ENCODE measurements around the gene SNAPC5. TPM values are rescaled to one million over a fixed set of nuclear protein-coding genes. Genes with fewer than 3 reads are reported as not detected.
A peak's percentile ranks its signal among the peaks of the same experiment; 100 is the strongest.

Gene SNAPC5
- total RNA-seq: 10 to 100 TPM; 32.4 to 33.7 TPM

GRCh38 chr15:66497502-66498455, at the start of gene SNAPC5:
TSS of gene SNAPC5 (minus strand) at chr15:66497762. CDS start at chr15:66497731, 31 bp downstream.
- POLR2A ChIA-PET: interaction anchor here (0.5 to 5.0 kb wide), 15 partner anchors 10 to 1193 kb away, joined by 3 to 50 read pairs (median 5); partner anchors contain the start of genes MAP2K1, RNU5B-1 and TIPIN
- peak; percentile 94 for ATAC-seq (ENCODE audit: low read depth)
- H3K27me3 Mint-ChIP-seq: no peaks in the 10 kb centered on the region
- H3K4me3 Mint-ChIP-seq: peak within 1 kb of the TSS; percentile 95
- H3K9me3 Mint-ChIP-seq: no peaks in the 10 kb centered on the region
- peak within 1 kb of the TSS; percentile 94 for H3K27ac Mint-ChIP-seq
- H3K36me3 Mint-ChIP-seq: peaks cover 40% of the 10 kb centered on the region
- peak; percentile 99 for DNase-seq
- peaks cover 38% of the 10 kb centered on the region for H3K4me1 Mint-ChIP-seq

GRCh38 chr15:66545255-66545654, 47.7 kb upstream of the SNAPC5 start:
- POLR2A ChIA-PET: no interaction called here
- Mint-ChIP-seq H3K4me1 (no peaks in the 10 kb centered on the region), H3K27me3 (no peaks in the 10 kb centered on the region), H3K4me3 (no peak overlapping the region), H3K36me3 (peaks cover 37% of the 10 kb centered on the region), H3K27ac (no peak overlapping the region), H3K9me3 (no peaks in the 10 kb centered on the region)
- ATAC-seq (ENCODE audit: low read depth) (no peak), DNase-seq (no peak)

GRCh38 chr15:66542896-66543295, 45.3 kb upstream of the SNAPC5 start:
- H3K36me3 Mint-ChIP-seq: peaks cover 43% of the 10 kb centered on the region
- ATAC-seq (ENCODE audit: low read depth) (no peak), DNase-seq (no peak)
- no peak overlapping the region for H3K4me3 Mint-ChIP-seq
- no peak overlapping the region for H3K27ac Mint-ChIP-seq
- H3K9me3 Mint-ChIP-seq: no peaks in the 10 kb centered on the region
- peaks cover 1% of the 10 kb centered on the region for H3K4me1 Mint-ChIP-seq
- H3K27me3 Mint-ChIP-seq: no peaks in the 10 kb centered on the region
- POLR2A ChIA-PET: no interaction called here

GRCh38 chr15:66535056-66535455, 37.5 kb upstream of the SNAPC5 start:
- H3K36me3 Mint-ChIP-seq: peaks cover 32% of the 10 kb centered on the region
- no peaks in the 10 kb centered on the region for H3K27me3 Mint-ChIP-seq
- H3K4me1 Mint-ChIP-seq: peaks cover 1% of the 10 kb centered on the region
- H3K27ac Mint-ChIP-seq: no peak overlapping the region
- H3K9me3 Mint-ChIP-seq: no peaks in the 10 kb centered on the region
- DNase-seq (no peak), ATAC-seq (ENCODE audit: low read depth) (no peak)
- POLR2A ChIA-PET: no interaction called here
- no peak overlapping the region for H3K4me3 Mint-ChIP-seq

GRCh38 chr15:66524838-66525237, 27.3 kb upstream of the SNAPC5 start:
- H3K4me3 Mint-ChIP-seq: no peak overlapping the region
- H3K27ac Mint-ChIP-seq: no peak overlapping the region
- DNase-seq (no peak), ATAC-seq (ENCODE audit: low read depth) (no peak)
- POLR2A ChIA-PET: no interaction called here
- no peaks in the 10 kb centered on the region for H3K27me3 Mint-ChIP-seq
- peaks cover 20% of the 10 kb centered on the region for H3K36me3 Mint-ChIP-seq
- H3K9me3 Mint-ChIP-seq: no peaks in the 10 kb centered on the region
- H3K4me1 Mint-ChIP-seq: peaks cover 3% of the 10 kb centered on the region

- no peaks in the 10 kb centered on the region for H3K27me3 Mint-ChIP-seq
- no peak overlapping the region for H3K27ac Mint-ChIP-seq
- POLR2A ChIA-PET: no interaction called here
- ATAC-seq (ENCODE audit: low read depth) (no peak), DNase-seq (no peak)
- no peaks in the 10 kb centered on the region for H3K9me3 Mint-ChIP-seq
- H3K4me1 Mint-ChIP-seq: peaks cover 3% of the 10 kb centered on the region
- H3K4me3 Mint-ChIP-seq: no peak overlapping the region
- H3K36me3 Mint-ChIP-seq: peaks cover 16% of the 10 kb centered on the region
Measured at GRCh38 chr15:66523926-66524325, 26.4 kb upstream of the SNAPC5 start.

- Mint-ChIP-seq H3K27me3 (no peaks in the 10 kb centered on the region), H3K27ac (no peak overlapping the region), H3K9me3 (no peaks in the 10 kb centered on the region), H3K36me3 (peaks cover 22% of the 10 kb centered on the region), H3K4me3 (no peak overlapping the region), H3K4me1 (peaks cover 3% of the 10 kb centered on the region)
- POLR2A ChIA-PET: no interaction called here
- DNase-seq: no peak
- no peak for ATAC-seq (ENCODE audit: low read depth)
Measured at GRCh38 chr15:66515901-66516322, 18.4 kb upstream of the SNAPC5 start.

GRCh38 chr15:66514586-66514985, 17.0 kb upstream of the SNAPC5 start:
- POLR2A ChIA-PET: interaction anchor here (1.0 kb wide), 1 partner anchor 9 kb away, joined by 5 read pairs; the partner anchor contains the start of gene ZWILCH
- no peak overlapping the region for H3K27ac Mint-ChIP-seq
- peaks cover 3% of the 10 kb centered on the region for H3K4me1 Mint-ChIP-seq

GRCh38 chr15:66508293-66508883, 10.8 kb upstream of the SNAPC5 start:
- Mint-ChIP-seq H3K36me3 (peaks cover 26% of the 10 kb centered on the region), H3K27ac (peak overlapping the region; percentile 85), H3K4me1 (peaks cover 31% of the 10 kb centered on the region), H3K27me3 (no peaks in the 10 kb centered on the region), H3K9me3 (no peaks in the 10 kb centered on the region), H3K4me3 (peak overlapping the region; percentile 57)
- no peak for DNase-seq
- POLR2A ChIA-PET: no interaction called here
- peak; percentile 13 for ATAC-seq (ENCODE audit: low read depth)

More at GRCh38 chr15:66514586-66514985, 17.0 kb upstream of the SNAPC5 start:
- Mint-ChIP-seq H3K36me3 (peaks cover 24% of the 10 kb centered on the region), H3K4me3 (no peak overlapping the region), H3K9me3 (no peaks in the 10 kb centered on the region), H3K27me3 (no peaks in the 10 kb centered on the region)
- DNase-seq (no peak), ATAC-seq (ENCODE audit: low read depth) (no peak)

- peaks cover 38% of the 10 kb centered on the region for H3K36me3 Mint-ChIP-seq
- peak overlapping the region; percentile 99 for H3K27ac Mint-ChIP-seq
- DNase-seq (no peak), ATAC-seq (ENCODE audit: low read depth) (no peak)
- POLR2A ChIA-PET: interaction anchor here (1.2 to 1.6 kb wide), 6 partner anchors 9 to 637 kb away, joined by 3 to 12 read pairs (median 5); partner anchors contain the start of genes MAP2K1, RAB11A and TIPIN
- peaks cover 42% of the 10 kb centered on the region for H3K4me1 Mint-ChIP-seq
- no peaks in the 10 kb centered on the region for H3K27me3 Mint-ChIP-seq
- peak overlapping the region; percentile 100 for H3K4me3 Mint-ChIP-seq
- no peaks in the 10 kb centered on the region for H3K9me3 Mint-ChIP-seq
Measured at GRCh38 chr15:66505818-66506217, 8.3 kb upstream of the SNAPC5 start.

GRCh38 chr15:66505430-66505811, 7.9 kb upstream of the SNAPC5 start:
- Mint-ChIP-seq H3K4me1 (peaks cover 42% of the 10 kb centered on the region), H3K36me3 (peaks cover 39% of the 10 kb centered on the region), H3K27ac (peak overlapping the region; percentile 99)

GRCh38 chr15:66504563-66505429, 7.2 kb upstream of the SNAPC5 start, which contains the start of the genes RPL4 and ZWILCH:
TSS of gene RPL4 (minus strand) at chr15:66504855. CDS start at chr15:66504790, 65 bp downstream.
TSS of gene ZWILCH (plus strand) at chr15:66505326. CDS start at chr15:66505339, 13 bp downstream.
- peak; percentile 82 for DNase-seq
- peaks cover 45% of the 10 kb centered on the region for H3K36me3 Mint-ChIP-seq
- peak within 1 kb of the TSS; percentile 99 for H3K27ac Mint-ChIP-seq
- ATAC-seq (ENCODE audit: low read depth): peak; percentile 83
- peak within 1 kb of the TSS; percentile 100 for H3K4me3 Mint-ChIP-seq
- POLR2A ChIA-PET: interaction anchor here (1.0 to 1.6 kb wide), 11 partner anchors 10 to 636 kb away, joined by 3 to 13 read pairs (median 5); partner anchors contain the start of genes DIS3L, MAP2K1, RAB11A and TIPIN
- H3K9me3 Mint-ChIP-seq: no peaks in the 10 kb centered on the region
- H3K27me3 Mint-ChIP-seq: no peaks in the 10 kb centered on the region
- H3K4me1 Mint-ChIP-seq: peaks cover 47% of the 10 kb centered on the region

More at GRCh38 chr15:66505430-66505811, 7.9 kb upstream of the SNAPC5 start:
- POLR2A ChIA-PET: interaction anchor here (1.0 to 1.6 kb wide), 10 partner anchors 9 to 636 kb away, joined by 3 to 12 read pairs (median 4); partner anchors contain the start of genes DIS3L, MAP2K1, RAB11A and TIPIN
- ATAC-seq (ENCODE audit: low read depth): no peak
- DNase-seq: no peak
- Mint-ChIP-seq H3K4me3 (peak overlapping the region; percentile 100), H3K9me3 (no peaks in the 10 kb centered on the region), H3K27me3 (no peaks in the 10 kb centered on the region)

All from activated naive CD8-positive, alpha-beta T cell treated with anti-CD3 and anti-CD28 coated beads, Interleukin-2, amount 10 ng/mL, durations not matched to agents 7 days and 5 days (primary cell).